Heart left ventricle (tissue), 13 donors: ENCODE results near the gene SPEG.

ENCODE experiments used
- CTCF ChIP-seq, 12 donors: fragments of 200-600 bp; sonication (generic) in 4 of 12; IDR thresholded peaks; one replicate each; pipeline versions ENCODE4 v1.5.0 to v1.8.0; 2018 to 2022; ENCODE audit warnings: antibody characterized with exemption in 12 of 12, mild to moderate bottlenecking in 5 of 12
- POLR2A ChIP-seq, 2 donors: fragments of 450-650 bp; IDR thresholded peaks; one replicate each; pipeline ENCODE4 v1.6.1; 2017; ENCODE audit warnings: antibody characterized with exemption in 2 of 2, mild to moderate bottlenecking in 2 of 2, moderate library complexity in 2 of 2
- donor health status: ischemic (EF 13 %, LVEDD 7.1; RV severe dilation, severe dysfunction).
- donor health status: DM: no; HTN: yes; CAD: no.
- donor health status: DM: no; HTN: no; CAD: no.
- donor health status: ischemic (EF 25% LVEDD 6.9; RV normal size, moderate dysfunction).
- donor health status: ischemic (EF 25% LVEDD 5.7; RV mildly dilated, moderate dysfunction).
- donor health status: ischemic (EF 35%, LVEDD 5.7; RV mildly dilated, moderate dysfunction).
- donor health status: nonischemic (EF 11% LVEDD 7.7; RV severe dilation, severe dysfunction).
- donor health status: DM: yes; HTN: yes; CAD: no.
- donor health status: PGD.
- donor health status: ischemic (EF 29% LVEDD 5.4; RV normal size, mild dysfunction).
- donor health status: nonischemic (EF 23%, LVEDD 6.1; RV moderate dilation, normal function).

GRCh38 chr2:219400562-219400961 is 34.1 kb upstream of the SPEG start:
- TF ChIP-seq POLR2A (IDR thresholded peaks at IDR 0.05) (no peak), CTCF (IDR thresholded peaks at IDR 0.05) (no peak)
